ENCODE results near the gene TOMT. TPM values are rescaled to one million over a fixed set of nuclear protein-coding genes. Genes with fewer than 3 reads are reported as not detected.
A peak's percentile ranks its signal among the peaks of the same experiment; 100 is the strongest.

The TOMT gene
- total RNA-seq, 2 experiments from 2014 or later = not detected

DNA sequence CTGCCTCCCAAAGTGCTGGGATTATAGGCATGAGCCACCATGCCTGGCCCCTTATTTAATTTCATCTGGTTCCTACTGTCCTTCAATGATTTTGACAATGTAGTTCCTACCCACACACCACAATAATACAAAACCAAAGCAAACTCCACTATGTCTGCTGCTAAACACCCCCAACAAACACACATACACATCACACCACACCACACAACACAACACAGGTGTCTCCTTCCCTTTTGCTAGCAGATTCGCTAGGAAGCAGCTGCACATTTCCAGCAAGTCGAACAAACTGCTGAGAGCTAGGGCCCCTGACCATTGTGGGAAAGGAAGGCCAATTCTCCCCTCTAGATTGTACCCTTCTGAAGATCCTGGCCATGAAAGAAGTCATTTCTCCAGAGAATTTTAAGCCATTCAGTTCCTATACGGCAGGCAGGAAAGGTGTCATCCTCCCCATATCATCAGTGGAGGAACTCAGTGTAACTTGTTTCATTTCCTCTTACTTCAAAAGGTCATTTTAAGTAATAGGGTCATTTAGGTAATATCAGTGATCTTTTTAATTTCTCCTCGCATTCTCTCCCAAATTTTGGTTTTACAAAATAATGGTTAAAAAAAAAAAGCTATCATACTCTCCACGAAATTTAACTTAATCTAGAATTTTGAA is 43.9 kb upstream of the TOMT start:
- intact Hi-C loops (cut with micrococcal nuclease; ENCODE audit: unreplicated experiment) = no loop called here
- peaks cover 46% of the 10 kb centered on the region for H3K36me3 ChIP-seq (ENCODE audit: insufficient read depth, low read length)
- H3K9me3 ChIP-seq (ENCODE audit: low read length) = no peaks in the 10 kb centered on the region
- H3K9me2 ChIP-seq (ENCODE audit: insufficient read depth, low read length) = no peaks in the 10 kb centered on the region
- H3K4me3 ChIP-seq (ENCODE audit: low read depth, low read length, poor library complexity, severe bottlenecking) = no peak overlapping the region
- POLR2A ChIA-PET = interaction anchor here (0.6 to 1.2 kb wide), 2 partner anchors 16 to 25 kb away, joined by 3 to 5 read pairs; no protein-coding TSS in a partner anchor
- H3K4me2 ChIP-seq (ENCODE audit: low read length) = peak overlapping the region; percentile 24; the same call in 1 of the 2 replicates
- TF ChIP-seq CTCF (conservative IDR thresholded peaks at IDR 0.05; ENCODE audit: low read length) (no peak), EZH2phosphoT487 (IDR thresholded peaks at IDR 0.05; ENCODE audit: borderline replicate concordance, low read depth, low read length) (no peak)
- peaks cover 8% of the 10 kb centered on the region for H3K4me1 ChIP-seq (ENCODE audit: insufficient read depth, low read length, poor library complexity, severe bottlenecking)
- H2AFZ ChIP-seq (ENCODE audit: low read length) = no peak overlapping the region
- peak; percentile 24 for DNase-seq (ENCODE audit: low spot score)
- H3K27ac ChIP-seq (ENCODE audit: low read depth, low read length, poor library complexity, severe bottlenecking) = peak overlapping the region; percentile 9
- BruUV-seq (replicated peaks) = no TSS peak
- H3K79me2 ChIP-seq (ENCODE audit: insufficient read depth, low read depth, low read length) = peaks cover 4% of the 10 kb centered on the region; the same call in 1 of the 2 replicates
- CTCF ChIA-PET (ENCODE audit: unreplicated experiment) = no interaction called here
- no peaks in the 10 kb centered on the region for H4K20me1 ChIP-seq (ENCODE audit: insufficient read depth, low read length)

GRCh38 chr11:72066855-72067254 is 38.9 kb upstream of the TOMT start:
- POLR2A ChIA-PET = interaction anchor here (0.7 to 1.4 kb wide), 3 partner anchors 9 to 24 kb away, joined by 3 to 4 read pairs (median 3); no protein-coding TSS in a partner anchor
- BruUV-seq (replicated peaks) = no TSS peak
- no peak overlapping the region for H3K27ac ChIP-seq (ENCODE audit: low read depth, low read length, poor library complexity, severe bottlenecking)

More at GRCh38 chr11:72066855-72067254, 38.9 kb upstream of the TOMT start:
- H3K4me3 ChIP-seq (ENCODE audit: low read depth, low read length, poor library complexity, severe bottlenecking) = no peak overlapping the region
- no peak overlapping the region for H2AFZ ChIP-seq (ENCODE audit: low read length)
- H3K4me2 ChIP-seq (ENCODE audit: low read length) = no peak overlapping the region
- no peaks in the 10 kb centered on the region for H3K9me2 ChIP-seq (ENCODE audit: insufficient read depth, low read length)
- peaks cover 16% of the 10 kb centered on the region for H4K20me1 ChIP-seq (ENCODE audit: insufficient read depth, low read length)
- intact Hi-C loops (cut with micrococcal nuclease; ENCODE audit: unreplicated experiment) = no loop called here
- H3K36me3 ChIP-seq (ENCODE audit: insufficient read depth, low read length) = peaks cover 66% of the 10 kb centered on the region
- TF ChIP-seq CTCF (conservative IDR thresholded peaks at IDR 0.05; ENCODE audit: low read length) (no peak), EZH2phosphoT487 (IDR thresholded peaks at IDR 0.05; ENCODE audit: borderline replicate concordance, low read depth, low read length) (no peak)
- DNase-seq (ENCODE audit: low spot score) = no peak
- no peaks in the 10 kb centered on the region for H3K9me3 ChIP-seq (ENCODE audit: low read length)
- CTCF ChIA-PET (ENCODE audit: unreplicated experiment) = no interaction called here
- peaks cover 26% of the 10 kb centered on the region for H3K79me2 ChIP-seq (ENCODE audit: insufficient read depth, low read depth, low read length)
- peaks cover 26% of the 10 kb centered on the region for H3K4me1 ChIP-seq (ENCODE audit: insufficient read depth, low read length, poor library complexity, severe bottlenecking)

Data from OCI-LY7 (cell line).